ENCODE data around the gene TMEM212. TPM values are rescaled to one million over a fixed set of nuclear protein-coding genes. Genes with fewer than 3 reads are reported as not detected.

Gene TMEM212
- total and polyA plus RNA-seq, 2 donors (not counting 1 experiment from before 2014, with no cell fraction given), result not detected

DNA sequence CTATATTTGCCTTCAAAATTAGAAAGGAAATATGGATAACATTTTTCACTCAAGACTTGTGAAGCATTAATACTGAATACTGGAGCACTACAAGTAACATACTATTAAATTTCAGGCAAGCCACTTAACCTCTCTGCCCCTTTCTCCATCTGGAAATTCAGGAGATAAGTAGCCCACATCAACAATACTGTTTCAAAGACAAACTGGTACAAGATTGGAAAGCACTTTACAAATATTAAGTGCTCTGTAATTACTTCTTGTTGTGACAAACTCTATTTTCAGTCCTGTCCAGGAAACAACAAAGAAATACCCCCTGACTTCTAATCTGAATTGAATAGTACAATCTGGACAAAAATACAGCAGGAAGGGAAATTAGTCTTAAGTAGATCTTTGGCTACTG, 49.3 kb downstream of the TMEM212 start:
- Mint-ChIP-seq H3K4me1 (no peaks in the 10 kb centered on the region), H3K9me3 (ENCODE audit: insufficient read depth) (no peaks in the 10 kb centered on the region), H3K4me3 (no peak overlapping the region), H3K27ac (no peak overlapping the region), H3K27me3 (peaks cover 7% of the 10 kb centered on the region)
- H3K4me1 ChIP-seq (ENCODE audit: control insufficient read depth in 2 of 2, insufficient read depth in 2 of 2, low read length in 2 of 2), result no peaks in the 10 kb centered on the region
- H2AFZ ChIP-seq (ENCODE audit: insufficient read depth, low read depth, low read length, poor library complexity, severe bottlenecking), result no peak overlapping the region
- no peak overlapping the region for H3K4me3 ChIP-seq (ENCODE audit: control extremely low read depth in 1 of 5, extremely low read depth in 1 of 5, insufficient read depth in 1 of 5, low read depth in 2 of 5, low read length in 4 of 5)
- H4K20me1 ChIP-seq (ENCODE audit: control insufficient read depth, insufficient read depth, low read length, poor library complexity, severe bottlenecking), result no peaks in the 10 kb centered on the region
- ATAC-seq (ENCODE audit: low read depth) (no peak), DNase-seq (no peak)
- H3K4me2 ChIP-seq (replicated peaks; ENCODE audit: low read depth, low read length, poor library complexity, severe bottlenecking), result no peak overlapping the region
- ChIA-PET CTCF (no interaction called here), POLR2A (no interaction called here)
- no peaks in the 10 kb centered on the region for H3K9me3 ChIP-seq (ENCODE audit: control extremely low read depth in 1 of 3, control insufficient read depth in 2 of 3, insufficient read depth in 1 of 3, low read length in 2 of 3)
- H3K27ac ChIP-seq (ENCODE audit: low read length in 2 of 2), result no peak overlapping the region
- intact Hi-C loops (cut with micrococcal nuclease), result no loop called here
- TF ChIP-seq, protein P1, sequence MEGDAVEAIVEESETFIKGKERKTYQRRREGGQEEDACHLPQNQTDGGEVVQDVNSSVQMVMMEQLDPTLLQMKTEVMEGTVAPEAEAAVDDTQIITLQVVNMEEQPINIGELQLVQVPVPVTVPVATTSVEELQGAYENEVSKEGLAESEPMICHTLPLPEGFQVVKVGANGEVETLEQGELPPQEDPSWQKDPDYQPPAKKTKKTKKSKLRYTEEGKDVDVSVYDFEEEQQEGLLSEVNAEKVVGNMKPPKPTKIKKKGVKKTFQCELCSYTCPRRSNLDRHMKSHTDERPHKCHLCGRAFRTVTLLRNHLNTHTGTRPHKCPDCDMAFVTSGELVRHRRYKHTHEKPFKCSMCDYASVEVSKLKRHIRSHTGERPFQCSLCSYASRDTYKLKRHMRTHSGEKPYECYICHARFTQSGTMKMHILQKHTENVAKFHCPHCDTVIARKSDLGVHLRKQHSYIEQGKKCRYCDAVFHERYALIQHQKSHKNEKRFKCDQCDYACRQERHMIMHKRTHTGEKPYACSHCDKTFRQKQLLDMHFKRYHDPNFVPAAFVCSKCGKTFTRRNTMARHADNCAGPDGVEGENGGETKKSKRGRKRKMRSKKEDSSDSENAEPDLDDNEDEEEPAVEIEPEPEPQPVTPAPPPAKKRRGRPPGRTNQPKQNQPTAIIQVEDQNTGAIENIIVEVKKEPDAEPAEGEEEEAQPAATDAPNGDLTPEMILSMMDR (IDR thresholded peaks at IDR 0.05), result no peak
- no peak for TF ChIP-seq EZH2 (IDR thresholded peaks at IDR 0.05; ENCODE audit: borderline replicate concordance, insufficient read depth, low read depth, low read length, poor library complexity, severe bottlenecking)
- no peaks in the 10 kb centered on the region for H3K27me3 ChIP-seq (replicated peaks in 1 of 4; ENCODE audit: control extremely low read depth in 1 of 4, control insufficient read depth in 3 of 4, insufficient read depth in 4 of 4, low read length in 3 of 4)
- H3K79me2 ChIP-seq (ENCODE audit: control insufficient read depth, insufficient read depth, low read length), result no peaks in the 10 kb centered on the region
- no peaks in the 10 kb centered on the region for H3K36me3 ChIP-seq (replicated peaks in 1 of 2; ENCODE audit: control extremely low read depth in 1 of 2, control insufficient read depth in 1 of 2, extremely low read depth in 1 of 2, insufficient read depth in 2 of 2, low read length in 1 of 2)
- no peak overlapping the region for H3K9ac ChIP-seq (ENCODE audit: low read length)

DNA sequence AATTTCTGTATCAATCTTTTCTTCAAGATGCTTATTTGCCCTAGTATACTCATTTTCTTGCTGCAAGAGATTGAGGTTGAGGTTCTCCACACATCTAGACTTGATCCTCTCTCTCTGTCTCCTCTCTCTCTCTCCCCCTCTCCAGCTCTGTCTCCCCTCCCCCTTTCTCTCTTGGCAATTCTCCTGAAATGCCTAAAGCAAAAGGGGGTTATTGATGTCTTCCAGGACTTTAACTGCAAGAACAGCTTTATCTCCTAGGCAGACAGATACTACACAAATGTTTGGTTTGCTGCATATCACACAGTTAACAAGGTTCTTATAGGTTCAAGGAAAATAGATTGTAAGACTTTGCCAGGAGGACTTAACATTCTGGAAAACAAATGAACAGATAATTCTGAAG, 52.1 kb downstream of the TMEM212 start:
- H3K9me3 Mint-ChIP-seq (ENCODE audit: insufficient read depth), result no peaks in the 10 kb centered on the region
- intact Hi-C loops (cut with micrococcal nuclease), result no loop called here
- ChIA-PET POLR2A (no interaction called here), CTCF (no interaction called here)
- Histone ChIP-seq H3K9ac (ENCODE audit: low read length) (no peak overlapping the region), H4K20me1 (ENCODE audit: control insufficient read depth, insufficient read depth, low read length, poor library complexity, severe bottlenecking) (no peaks in the 10 kb centered on the region), H3K9me3 (ENCODE audit: control extremely low read depth in 1 of 3, control insufficient read depth in 2 of 3, insufficient read depth in 1 of 3, low read length in 2 of 3) (no peaks in the 10 kb centered on the region), H3K27me3 (replicated peaks in 1 of 4; ENCODE audit: control extremely low read depth in 1 of 4, control insufficient read depth in 3 of 4, insufficient read depth in 4 of 4, low read length in 3 of 4) (no peaks in the 10 kb centered on the region), H3K79me2 (ENCODE audit: control insufficient read depth, insufficient read depth, low read length) (no peaks in the 10 kb centered on the region), H2AFZ (ENCODE audit: insufficient read depth, low read depth, low read length, poor library complexity, severe bottlenecking) (no peak overlapping the region), H3K4me1 (ENCODE audit: control insufficient read depth in 2 of 2, insufficient read depth in 2 of 2, low read length in 2 of 2) (no peaks in the 10 kb centered on the region), H3K4me3 (ENCODE audit: control extremely low read depth in 1 of 5, extremely low read depth in 1 of 5, insufficient read depth in 1 of 5, low read depth in 2 of 5, low read length in 4 of 5) (no peak overlapping the region), H3K4me2 (replicated peaks; ENCODE audit: low read depth, low read length, poor library complexity, severe bottlenecking) (no peak overlapping the region), H3K27ac (ENCODE audit: low read length in 2 of 2) (no peak overlapping the region), H3K36me3 (replicated peaks in 1 of 2; ENCODE audit: control extremely low read depth in 1 of 2, control insufficient read depth in 1 of 2, extremely low read depth in 1 of 2, insufficient read depth in 2 of 2, low read length in 1 of 2) (no peaks in the 10 kb centered on the region)
- no peaks in the 10 kb centered on the region for H3K4me1 Mint-ChIP-seq
- peaks cover 7% of the 10 kb centered on the region for H3K27me3 Mint-ChIP-seq
- H3K4me3 Mint-ChIP-seq, result no peak overlapping the region
- ATAC-seq (ENCODE audit: low read depth), result no peak
- TF ChIP-seq, protein P1 (IDR thresholded peaks at IDR 0.05), result no peak
- TF ChIP-seq EZH2 (IDR thresholded peaks at IDR 0.05; ENCODE audit: borderline replicate concordance, insufficient read depth, low read depth, low read length, poor library complexity, severe bottlenecking), result no peak
- no peak for DNase-seq
- H3K27ac Mint-ChIP-seq, result no peak overlapping the region
